HG03097 (cell line): ENCODE data around the gene NYAP2.
A peak's percentile ranks its signal among the peaks of the same experiment; 100 is the strongest.

ENCODE experiments used
- ATAC-seq: cut with Tn5 transposase; IDR thresholded peaks from one replicate; pipeline ENCODE4 v1.9.1; 2021; ENCODE audit not compliant: unreplicated experiment, low FRiP score

Gene NYAP2

DNA sequence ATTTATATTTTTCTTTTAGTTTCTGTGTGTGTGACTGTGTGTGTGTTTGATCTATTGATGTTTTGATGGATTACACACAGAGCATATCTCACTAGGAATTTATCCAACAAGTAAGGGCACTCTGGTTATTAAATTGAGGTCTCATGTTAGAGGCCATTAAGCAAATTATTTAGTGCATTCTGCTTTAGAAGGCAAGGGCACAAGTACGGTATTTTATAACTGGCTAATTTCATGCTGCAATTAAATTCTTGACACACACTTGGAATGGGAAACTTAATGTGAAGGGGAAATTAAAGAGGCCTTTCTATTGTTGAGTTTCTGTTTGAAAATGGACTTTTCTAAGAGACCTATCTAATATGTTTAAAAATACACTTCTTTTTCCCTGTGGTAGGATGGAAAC is 25.8 kb downstream of the NYAP2 start:
- ATAC-seq, result no peak

DNA sequence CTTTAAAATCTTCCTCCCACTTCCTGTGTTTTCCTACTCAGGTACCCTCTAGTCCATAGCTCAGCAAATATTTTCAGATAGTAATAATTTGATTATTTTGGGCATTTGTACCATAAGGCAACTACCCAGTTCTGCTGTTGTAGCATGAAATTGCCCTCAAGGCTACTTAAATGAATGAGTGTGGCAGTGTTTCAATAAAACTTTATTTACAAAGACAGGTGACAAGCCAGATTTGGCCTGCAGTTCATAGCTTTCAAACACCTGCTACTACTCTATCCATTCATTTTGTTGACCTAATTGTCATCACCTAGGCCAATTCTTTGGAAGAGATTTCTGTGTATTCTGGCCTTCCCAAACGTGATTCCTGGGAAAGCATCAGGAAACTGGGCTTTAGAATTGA is 28.9 kb downstream of the NYAP2 start:
- no peak for ATAC-seq

DNA sequence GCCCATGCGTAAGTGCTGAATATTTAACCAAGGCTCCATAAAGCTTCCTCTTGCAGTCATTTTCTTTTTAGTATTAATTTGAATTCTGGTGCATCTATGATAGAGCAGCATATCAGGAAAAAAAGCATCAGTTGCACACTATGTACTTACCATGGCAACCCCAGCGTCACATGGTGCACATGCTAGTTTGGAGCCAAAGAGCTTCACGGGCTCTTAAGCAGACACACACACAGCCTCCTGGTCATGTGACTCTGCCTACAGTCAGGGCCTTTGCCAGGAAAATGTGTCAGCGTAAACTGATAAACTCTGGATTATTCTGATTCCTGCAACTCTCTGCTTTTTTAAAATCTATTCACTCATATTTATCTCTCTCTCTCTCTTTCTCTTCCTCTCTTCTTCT is 30.2 kb downstream of the NYAP2 start:
- no peak for ATAC-seq

DNA sequence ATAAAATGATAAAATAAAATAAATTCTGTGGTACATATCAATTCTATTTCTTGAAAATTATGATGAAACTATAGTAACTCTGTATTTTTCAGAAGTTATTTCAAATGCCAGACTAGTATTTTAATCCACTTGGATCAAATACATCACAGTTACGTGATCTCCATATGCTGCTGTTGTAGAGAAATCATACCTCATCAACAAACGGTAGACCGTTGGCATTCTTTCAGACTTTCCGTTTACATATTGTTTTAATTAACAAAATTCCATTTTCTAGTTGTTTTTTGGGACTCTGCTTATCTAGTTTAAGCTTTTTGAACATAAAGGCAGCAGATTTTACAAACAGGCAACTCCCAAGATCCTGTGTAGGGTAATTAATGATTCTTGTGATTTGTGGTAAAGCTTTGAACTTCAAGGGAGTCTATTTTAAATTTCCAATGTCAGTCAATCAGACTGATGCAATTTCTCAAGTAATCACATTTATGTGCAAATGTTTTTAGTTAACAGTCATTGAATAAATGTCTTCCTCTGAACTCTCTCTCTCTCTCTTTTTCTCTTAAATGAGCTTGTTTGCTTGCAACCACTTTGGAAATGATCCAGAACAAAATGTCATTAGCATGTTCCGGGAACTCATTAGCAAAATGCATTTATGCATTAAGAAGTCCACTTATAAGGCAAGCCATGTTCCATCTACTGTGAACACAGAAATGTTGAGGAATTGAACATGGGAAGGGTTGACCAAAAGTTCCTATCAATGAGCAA is 31.8 kb downstream of the NYAP2 start:
- no peak for ATAC-seq

DNA sequence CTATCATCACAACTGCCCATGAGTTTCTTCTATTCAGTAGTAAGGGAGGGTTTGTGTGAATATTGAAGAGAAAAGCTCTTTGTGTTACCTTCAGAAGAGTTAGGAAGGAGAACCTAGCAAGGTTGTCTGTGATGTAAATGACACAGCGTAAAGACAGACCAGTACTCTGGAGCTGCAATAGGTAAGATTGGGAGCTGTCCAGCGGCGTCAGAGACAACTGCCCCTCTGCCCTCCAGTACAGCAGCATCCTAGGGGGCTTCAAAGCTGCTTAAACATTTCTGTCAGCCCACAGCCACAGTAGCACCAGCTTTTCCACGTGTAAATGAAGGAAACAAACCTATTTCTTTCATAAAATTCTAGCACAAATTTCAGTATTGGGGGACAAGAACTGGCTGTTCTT is 34.5 kb downstream of the NYAP2 start:
- ATAC-seq, result no peak

DNA sequence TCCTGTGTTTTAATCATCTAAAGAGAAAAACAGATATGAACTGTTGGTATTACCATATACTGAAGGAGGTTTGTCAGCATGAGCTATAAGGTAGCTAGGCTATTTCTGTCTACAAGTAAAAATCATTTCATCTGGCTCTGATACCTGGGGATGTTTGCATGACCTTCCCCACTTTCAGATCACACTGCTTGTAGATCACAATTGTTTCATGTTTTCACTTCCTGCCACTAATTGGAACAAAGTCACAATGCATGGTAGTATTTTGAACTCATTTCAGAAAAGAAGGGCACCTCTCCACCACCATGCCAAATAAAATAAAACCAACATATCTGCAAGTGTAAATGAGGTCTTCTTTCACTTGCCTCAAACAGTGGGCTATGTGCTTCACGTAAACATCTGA is 37.8 kb downstream of the NYAP2 start:
- ATAC-seq, result no peak

DNA sequence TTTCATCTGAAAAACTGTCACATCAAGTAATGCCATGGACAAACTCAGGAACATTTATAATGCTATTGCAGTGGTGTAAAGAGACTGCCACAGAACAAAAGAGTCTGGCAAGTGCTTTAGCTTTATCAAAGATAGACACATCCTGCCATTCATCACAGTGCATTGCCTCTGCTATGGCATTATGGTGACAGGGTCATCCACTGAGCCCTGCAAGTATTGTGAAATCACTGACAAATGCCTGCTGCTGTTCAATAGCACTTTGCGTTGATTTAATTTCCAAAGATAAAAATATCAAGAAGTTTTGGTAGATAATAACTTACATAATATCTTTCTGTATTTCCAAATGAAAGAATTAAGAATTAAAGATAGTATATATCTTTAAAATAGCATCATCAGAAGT is 38.7 kb downstream of the NYAP2 start:
- no peak for ATAC-seq

DNA sequence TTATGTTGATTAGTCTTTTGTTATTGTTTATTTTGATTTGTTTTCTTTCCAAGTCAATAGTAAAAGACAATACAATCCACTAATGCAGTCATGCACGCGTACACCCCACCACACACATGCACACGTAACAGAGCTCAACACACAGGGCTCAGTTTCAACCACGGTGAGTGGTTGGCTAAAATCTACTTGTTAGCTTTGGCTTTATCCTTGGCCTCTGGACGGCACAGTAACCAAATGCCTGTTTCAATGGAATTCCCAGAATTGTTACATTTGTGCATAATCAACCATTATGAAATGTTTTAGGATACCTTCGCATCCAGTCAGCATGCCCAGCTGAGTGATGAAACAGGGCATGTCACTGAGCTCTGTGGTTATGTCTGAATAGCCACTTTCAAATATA is 53.2 kb downstream of the NYAP2 start:
- ATAC-seq, result no peak

DNA sequence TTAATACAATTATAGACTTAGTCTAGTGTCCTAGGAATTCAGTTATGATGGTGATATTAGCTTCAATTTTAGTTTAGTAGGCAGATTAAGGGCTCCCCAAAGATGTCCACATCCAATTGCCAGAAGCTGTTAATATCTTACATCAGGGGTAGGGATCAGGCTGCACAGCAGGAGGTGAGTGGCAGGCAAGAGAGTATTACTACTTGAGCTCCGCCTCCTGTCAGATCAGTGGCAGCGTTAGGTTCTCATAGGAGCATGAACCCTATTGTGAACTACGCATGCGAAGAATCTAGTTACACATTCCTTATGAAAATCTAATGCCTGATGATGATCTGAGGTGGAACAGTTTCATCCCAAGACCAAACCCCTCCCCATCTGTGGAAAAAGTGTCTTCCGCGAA is 54.9 kb downstream of the NYAP2 start:
- no peak for ATAC-seq

DNA sequence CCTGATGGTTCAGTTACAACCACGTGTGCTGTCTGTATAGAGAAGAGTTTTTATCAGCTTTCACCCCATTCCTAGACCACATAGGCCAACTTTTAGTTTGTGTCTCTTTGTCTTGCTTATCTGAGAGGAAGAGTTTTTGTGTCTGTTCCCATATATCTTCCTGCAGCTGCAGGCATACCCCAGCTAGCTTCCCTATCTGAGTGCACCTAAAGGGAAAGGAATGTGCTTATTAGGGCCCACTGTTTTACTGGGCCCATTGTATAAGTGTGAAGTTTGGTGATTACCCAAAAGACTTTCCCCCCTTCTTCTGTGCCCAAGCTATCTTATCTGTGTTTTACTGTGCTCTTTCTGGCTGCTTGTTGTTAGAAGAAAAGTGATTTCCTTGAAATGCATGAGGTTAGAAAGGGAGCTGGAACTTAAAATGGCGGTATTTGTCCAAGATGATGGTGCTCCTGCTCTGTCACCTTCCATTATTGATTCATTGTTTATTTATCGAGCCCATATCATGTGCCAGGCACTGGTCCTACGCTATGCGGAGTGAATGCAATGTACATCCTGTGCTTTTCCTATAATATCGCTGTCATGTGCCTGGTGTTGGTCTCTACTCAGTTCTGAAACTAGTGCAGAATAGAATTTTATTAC is 57.2 kb downstream of the NYAP2 start:
- no peak for ATAC-seq

DNA sequence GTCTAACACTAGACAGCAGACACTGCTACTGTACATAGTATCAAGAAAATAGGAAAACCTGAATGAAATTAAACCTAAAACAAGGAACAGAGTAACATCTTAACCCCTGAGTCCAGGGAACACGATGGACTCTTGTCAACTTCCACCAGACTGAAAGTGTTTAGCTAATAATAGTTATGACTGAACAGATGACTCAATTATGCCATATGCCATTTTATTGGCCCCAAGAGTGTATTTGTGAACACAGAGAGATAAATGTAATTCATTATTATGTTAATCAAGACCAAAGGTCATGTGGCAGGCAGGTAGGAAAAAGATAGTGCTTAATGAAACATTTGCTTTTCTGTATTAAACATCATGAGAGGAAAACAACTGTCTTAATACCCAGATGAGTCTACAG is 58.0 kb downstream of the NYAP2 start:
- no peak for ATAC-seq

DNA sequence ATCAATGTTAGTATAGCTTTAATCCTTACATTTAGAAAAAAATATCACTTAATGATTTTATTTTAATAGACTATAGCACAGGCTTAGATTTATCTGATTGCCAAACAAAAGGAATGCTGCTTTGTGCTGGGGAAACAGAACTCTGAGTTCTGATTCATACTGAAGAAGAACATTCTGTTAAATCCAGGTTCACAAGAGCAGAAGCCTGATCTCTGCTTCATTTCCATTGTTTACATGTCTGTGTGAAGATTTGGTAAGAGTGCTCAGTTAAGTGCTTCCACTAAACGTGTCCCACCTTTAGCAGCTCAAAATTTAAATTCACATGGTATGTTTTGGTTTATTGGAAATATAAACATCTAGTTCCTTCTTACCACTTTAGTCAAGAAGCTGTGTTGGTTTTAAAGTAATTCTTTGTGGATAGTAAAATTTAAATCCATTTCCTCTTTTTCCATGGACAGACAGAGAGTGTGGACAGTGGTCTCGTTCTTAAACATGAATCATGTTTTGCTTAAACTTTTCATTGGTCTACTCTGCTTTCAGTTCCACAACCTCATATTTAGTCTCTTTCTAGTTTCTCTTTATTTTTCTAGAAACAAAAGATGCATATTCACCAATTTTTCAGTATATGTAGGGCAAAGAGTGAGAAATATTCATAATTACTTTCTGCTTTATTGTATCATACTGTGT is 59.1 kb downstream of the NYAP2 start:
- no peak for ATAC-seq

DNA sequence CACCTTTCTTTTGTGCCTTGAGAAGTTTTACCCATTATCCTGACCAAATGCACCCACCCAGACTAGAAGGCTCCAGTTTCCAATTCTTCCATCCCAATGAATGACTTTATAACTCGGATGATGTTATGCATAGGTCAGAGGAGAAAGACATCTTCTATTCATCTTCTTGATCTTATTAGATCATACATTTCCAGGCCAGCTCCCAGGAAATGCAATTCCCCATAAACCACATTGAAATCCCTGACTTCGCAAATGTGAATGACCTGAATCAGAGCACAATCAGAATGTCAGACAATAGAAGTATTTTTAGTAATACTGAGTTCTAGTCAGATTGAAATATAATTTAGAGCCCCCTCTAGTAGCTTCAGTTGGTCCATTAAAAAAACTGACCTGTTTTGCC is 62.9 kb downstream of the NYAP2 start:
- no peak for ATAC-seq

DNA sequence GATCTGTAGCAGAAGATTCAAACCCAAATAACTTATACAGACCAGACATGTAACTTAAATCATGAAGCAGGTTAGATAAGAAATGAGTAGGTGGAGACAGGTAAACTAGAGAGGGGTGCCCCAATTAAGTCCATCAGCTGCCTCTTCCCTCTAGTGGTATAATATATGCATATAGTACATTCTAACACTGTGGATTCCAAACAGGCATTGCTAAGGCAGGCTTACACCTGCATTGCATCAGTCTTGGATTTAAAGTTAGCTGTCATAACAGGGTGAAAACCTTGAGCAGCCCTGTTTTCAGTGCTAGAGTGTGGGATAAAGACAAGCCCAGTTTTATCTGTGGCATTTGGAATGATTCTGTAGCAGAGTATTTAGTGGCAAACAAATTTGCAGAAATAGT is 63.4 kb downstream of the NYAP2 start:
- ATAC-seq, result no peak

DNA sequence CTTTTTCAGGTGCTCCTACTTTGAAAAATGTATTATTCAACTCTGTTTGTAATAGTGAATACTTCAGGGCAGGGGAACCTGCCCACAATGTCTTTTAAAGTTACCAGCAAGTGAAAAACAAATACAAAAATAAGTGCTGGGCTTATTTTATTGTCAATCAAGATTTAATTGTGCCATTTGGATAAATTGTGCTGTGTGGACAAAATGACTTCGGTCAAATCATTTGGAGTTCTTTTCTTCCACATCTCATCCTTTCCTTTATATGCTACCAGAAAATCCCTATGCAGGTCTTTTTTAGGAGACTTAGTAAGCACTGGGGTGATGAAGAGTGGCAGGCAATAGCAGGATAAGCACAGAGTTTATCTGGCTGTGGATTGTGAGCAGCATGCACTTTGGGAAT is 63.9 kb downstream of the NYAP2 start:
- ATAC-seq, result no peak

DNA sequence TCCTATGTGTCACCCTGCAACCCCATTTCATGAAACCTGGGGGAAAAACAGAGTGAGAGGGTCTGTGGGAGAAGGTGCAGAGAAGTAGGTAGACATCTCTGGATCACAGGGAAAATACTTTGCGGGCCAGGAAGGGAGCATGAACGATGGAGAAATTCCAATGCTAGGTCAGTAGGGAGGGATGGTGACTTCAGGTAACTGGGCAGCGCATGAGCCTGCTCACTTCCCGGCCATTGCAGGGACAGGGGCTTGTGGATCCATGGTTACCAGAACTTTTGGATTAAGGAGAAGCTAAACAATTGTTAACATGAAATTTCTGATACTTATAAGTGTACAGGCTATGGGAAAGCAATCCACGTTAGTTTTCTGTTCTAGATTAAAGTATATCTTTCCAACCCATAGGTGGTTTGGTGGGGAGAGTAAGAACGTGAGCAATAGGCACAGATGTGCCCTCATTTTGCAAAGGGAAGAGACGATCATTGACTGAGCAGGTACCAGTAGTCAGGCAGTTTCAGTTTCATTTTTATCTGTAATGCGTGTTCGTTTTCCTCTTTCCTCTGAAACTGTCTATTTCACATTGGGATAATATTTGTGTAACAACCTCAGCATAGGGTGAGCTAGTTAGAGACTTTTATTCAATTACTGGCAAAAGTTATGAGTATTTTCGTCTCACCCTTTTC is 65.0 kb downstream of the NYAP2 start:
- peak; percentile 95 for ATAC-seq

DNA sequence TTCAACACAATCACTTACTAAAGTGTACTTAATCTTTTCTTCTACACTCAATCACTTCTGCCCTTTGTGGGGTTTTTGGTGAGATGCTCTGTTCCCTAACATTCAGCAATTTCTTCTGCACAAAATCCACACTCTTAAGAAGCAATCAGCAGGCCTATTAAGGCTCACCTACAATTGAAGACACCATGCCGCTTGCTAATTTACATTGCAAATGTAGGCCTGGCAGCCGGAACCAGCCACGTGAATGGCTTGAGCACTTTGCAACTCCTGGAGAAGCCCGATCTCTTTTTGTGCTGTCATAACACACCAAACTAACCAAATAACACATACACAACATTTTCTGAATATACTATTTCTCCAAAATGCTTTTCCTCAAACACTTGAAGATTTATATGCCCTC is 66.3 kb downstream of the NYAP2 start:
- no peak for ATAC-seq

DNA sequence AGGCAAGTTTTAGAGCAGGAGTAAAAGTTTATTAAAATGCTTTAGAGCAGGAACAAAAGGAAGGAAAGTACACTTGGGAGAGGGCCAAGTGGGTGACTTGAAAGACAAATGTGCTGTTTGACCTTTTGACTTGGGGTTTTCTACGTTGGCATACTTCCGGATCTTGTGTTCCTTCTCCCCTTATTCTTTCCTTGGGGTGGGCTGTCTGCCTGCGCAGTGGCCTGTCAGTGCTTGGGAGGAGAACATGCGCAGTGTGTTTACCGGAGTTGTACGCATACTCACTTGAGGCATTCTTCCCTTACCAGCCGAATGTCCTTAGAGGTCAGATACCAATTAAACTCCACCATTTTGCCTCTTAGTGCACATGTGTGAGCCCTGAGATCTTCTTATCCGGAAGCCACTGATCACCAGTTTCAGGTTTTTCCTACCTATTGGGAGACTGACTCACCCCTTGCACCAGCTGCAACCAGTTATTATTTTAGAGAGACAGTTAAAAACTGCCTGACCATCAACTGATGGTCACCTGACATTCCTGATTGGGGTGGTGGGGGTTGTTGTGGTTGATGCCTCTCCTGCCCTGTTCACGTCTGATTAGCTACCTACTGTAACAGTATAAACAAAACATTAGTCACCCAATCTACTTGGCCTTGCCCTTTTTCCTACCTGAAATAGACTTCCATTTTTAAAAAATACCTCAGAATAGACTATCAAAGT is 67.5 kb downstream of the NYAP2 start:
- no peak for ATAC-seq

DNA sequence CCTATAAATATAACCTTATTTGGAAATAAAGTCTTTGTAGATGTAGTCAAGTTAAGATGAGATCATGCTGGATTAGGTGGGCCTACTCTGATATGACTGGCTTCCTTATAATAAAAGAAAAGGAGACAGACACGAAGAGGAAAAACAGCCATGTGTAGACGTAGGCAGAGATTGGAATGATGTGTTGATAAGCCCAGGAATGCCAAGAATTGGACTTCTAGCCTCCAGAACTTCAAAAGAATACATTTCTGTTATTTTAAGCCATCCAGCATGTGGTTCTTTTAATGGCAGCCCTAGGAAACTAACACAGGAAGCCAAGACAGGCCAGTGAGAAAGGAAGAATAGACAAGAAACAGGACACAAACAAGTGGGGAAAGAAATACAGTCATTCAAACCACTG is 68.6 kb downstream of the NYAP2 start:
- no peak for ATAC-seq

DNA sequence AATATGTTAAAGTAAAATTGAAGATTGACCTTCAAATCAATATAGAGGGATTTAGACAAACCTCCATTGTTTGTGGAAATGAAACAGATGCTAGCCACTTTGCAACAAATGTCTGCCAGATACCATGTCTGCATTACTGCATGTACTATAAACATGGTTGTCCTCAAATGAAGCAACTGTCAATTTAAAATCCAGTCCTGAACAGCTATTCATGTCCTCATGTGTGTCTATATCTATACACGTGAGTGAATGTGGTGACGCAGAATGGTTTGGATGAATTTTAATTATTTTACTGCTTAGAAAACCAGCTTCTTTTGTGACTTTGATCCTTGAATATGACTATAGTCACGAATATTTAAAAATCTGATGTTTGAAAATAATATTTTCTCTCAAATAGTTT is 71.5 kb downstream of the NYAP2 start:
- no peak for ATAC-seq

DNA sequence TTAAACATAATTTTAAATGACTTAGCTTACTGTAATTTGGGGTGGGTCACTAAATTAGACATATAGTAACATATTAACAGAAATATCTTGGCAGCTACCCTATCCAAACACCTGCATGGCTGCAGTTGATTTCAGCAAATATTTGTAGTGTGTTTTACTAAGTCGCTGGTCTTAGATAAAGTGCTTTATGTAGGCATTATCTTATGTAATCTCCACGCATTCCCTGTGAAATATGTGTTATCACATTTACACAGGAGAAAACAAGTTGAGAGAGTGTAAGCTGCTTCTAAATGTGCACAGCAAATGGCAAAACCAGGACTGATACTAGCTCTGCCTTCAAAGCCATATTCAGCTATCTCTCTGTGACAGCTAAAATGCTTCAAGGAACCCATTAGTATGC is 72.0 kb downstream of the NYAP2 start:
- no peak for ATAC-seq
